GM13977 (cell line): ENCODE results near the gene THAP12.

Experiments
- DNase-seq: peaks from one replicate; pipeline ENCODE4 v3.0.0; 2012; ENCODE audit warnings: low spot score
- CTCF ChIP-seq: IDR thresholded peaks from 2 replicates; pipeline ENCODE4 v1.5.1; 2012; ENCODE audit warnings: mild to moderate bottlenecking, control low read depth; ENCODE audit not compliant: insufficient read depth; ENCODE audit errors: extremely low read depth, missing control alignments
- in situ Hi-C: fragments of 300-500 bp; cut with MboI; formaldehyde crosslinking; loops from one replicate; pipeline ENCODE4 v1.12.0; 2022; ENCODE audit warnings: low sequenced_read_pairs, low pct_unique_long_range_greater_than_20kb, mixed read lengths, inconsistent platforms; ENCODE audit not compliant: unreplicated experiment

THAP12 gene

DNA sequence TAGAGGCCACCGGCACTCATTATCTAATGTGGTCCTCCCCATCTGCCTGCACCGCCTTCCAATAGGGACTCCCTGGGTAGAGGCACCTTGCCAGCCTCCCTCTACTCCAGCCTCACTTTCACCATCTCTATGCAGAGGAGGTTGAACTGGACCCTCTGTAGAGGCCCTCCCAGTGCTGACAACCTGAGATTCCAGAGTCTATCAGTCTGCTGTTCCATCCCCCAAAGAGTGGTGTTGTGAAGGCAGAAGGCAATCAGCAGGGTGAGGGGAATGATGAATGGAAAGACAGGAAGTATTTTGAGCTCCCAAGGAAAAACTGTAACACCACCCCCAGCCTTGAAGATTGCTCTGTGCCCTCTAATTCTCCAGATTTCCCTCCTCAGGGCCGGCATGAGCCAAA lies 77.9 kb downstream of the THAP12 start:
- DNase-seq, result no peak
- in situ Hi-C loops, result loop anchor here (25.0 kb wide), 1 partner anchor 591 kb away; the partner anchor contains the start of gene MOGAT2
- TF ChIP-seq CTCF, result no peak
